IPS-18c (cell line): ENCODE results near the gene PLXNB2.

Experiments used
- H3K4me3 ChIP-seq: 2 replicates; pipeline ENCODE4 v1.7.0; 2013; ENCODE audit warnings: low read depth, mild to moderate bottlenecking, low read length, moderate library complexity; ENCODE audit not compliant: insufficient read depth
- H3K9me3 ChIP-seq: one replicate; pipeline ENCODE4 v1.6.1; 2013; ENCODE audit warnings: mild to moderate bottlenecking, low read length, moderate library complexity; ENCODE audit not compliant: control insufficient read depth, insufficient read depth

Gene PLXNB2

GRCh38 chr22:50314455-50315288, 7.2 kb upstream of the PLXNB2 start:
- H3K9me3 ChIP-seq, result no peaks in the 10 kb centered on the region
- no peak overlapping the region for H3K4me3 ChIP-seq

- H3K4me3 ChIP-seq, result no peak overlapping the region
- H3K9me3 ChIP-seq, result no peaks in the 10 kb centered on the region
Observed at GRCh38 chr22:50314081-50314454, 6.6 kb upstream of the PLXNB2 start.

- Histone ChIP-seq H3K9me3 (no peaks in the 10 kb centered on the region), H3K4me3 (no peak overlapping the region)
Observed at GRCh38 chr22:50313600-50313999, 6.2 kb upstream of the PLXNB2 start.

- H3K4me3 ChIP-seq, result no peak overlapping the region
- H3K9me3 ChIP-seq, result no peaks in the 10 kb centered on the region
Observed at GRCh38 chr22:50313021-50313420, 5.6 kb upstream of the PLXNB2 start.

- Histone ChIP-seq H3K9me3 (no peaks in the 10 kb centered on the region), H3K4me3 (no peak overlapping the region)
Observed at GRCh38 chr22:50312371-50312770, 4.9 kb upstream of the PLXNB2 start.

- Histone ChIP-seq H3K4me3 (no peak overlapping the region), H3K9me3 (no peaks in the 10 kb centered on the region)
Observed at GRCh38 chr22:50311606-50312351, 4.3 kb upstream of the PLXNB2 start.

GRCh38 chr22:50310949-50311444, 3.6 kb upstream of the PLXNB2 start:
- H3K9me3 ChIP-seq, result no peaks in the 10 kb centered on the region
- H3K4me3 ChIP-seq, result no peak overlapping the region

GRCh38 chr22:50310031-50310722, 2.7 kb upstream of the PLXNB2 start:
- H3K9me3 ChIP-seq, result no peaks in the 10 kb centered on the region
- no peak overlapping the region for H3K4me3 ChIP-seq

- H3K4me3 ChIP-seq, result no peak overlapping the region
- no peaks in the 10 kb centered on the region for H3K9me3 ChIP-seq
Observed at GRCh38 chr22:50309601-50309991, 2.1 kb upstream of the PLXNB2 start.

GRCh38 chr22:50308986-50309600, 1.6 kb upstream of the PLXNB2 start:
- H3K9me3 ChIP-seq, result no peaks in the 10 kb centered on the region
- no peak overlapping the region for H3K4me3 ChIP-seq

GRCh38 chr22:50308597-50308935, 1.1 kb upstream of the PLXNB2 start:
- no peak overlapping the region for H3K4me3 ChIP-seq
- no peaks in the 10 kb centered on the region for H3K9me3 ChIP-seq

- Histone ChIP-seq H3K9me3 (no peaks in the 10 kb centered on the region), H3K4me3 (no peak overlapping the region)
Observed at GRCh38 chr22:50307890-50308596, 597 bp upstream of the PLXNB2 start.

- no peaks in the 10 kb centered on the region for H3K9me3 ChIP-seq
- H3K4me3 ChIP-seq, result peak overlapping the region; percentile 73
Observed at GRCh38 chr22:50305923-50306566, 1.4 kb downstream of the PLXNB2 start.

GRCh38 chr22:50305393-50305922, 2.0 kb downstream of the PLXNB2 start:
- peak overlapping the region; percentile 73; the same call in 1 of the 2 replicates for H3K4me3 ChIP-seq

GRCh38 chr22:50304528-50305392, 2.7 kb downstream of the PLXNB2 start:
- H3K9me3 ChIP-seq, result no peaks in the 10 kb centered on the region
- H3K4me3 ChIP-seq, result no peak overlapping the region

More at GRCh38 chr22:50305393-50305922, 2.0 kb downstream of the PLXNB2 start:
- no peaks in the 10 kb centered on the region for H3K9me3 ChIP-seq
